HCT116 (cell line): ENCODE results near the gene BLNK. TPM values are rescaled to one million over a fixed set of nuclear protein-coding genes. Genes with fewer than 3 reads are reported as not detected.

Experiments
- ATAC-seq: fragments of 200-7000 bp; cut with Tn5 transposase; 2 replicates; pipeline ENCODE4 v1.9.1; 2020; ENCODE audit warnings: mild to moderate bottlenecking, moderate library complexity
- BruUV-seq: library from RNA; stranded (reverse); fragments of 400-500 nt; replicated peaks from 2 replicates; lab custom pipeline; 2021; lab: Mats Ljungman, UMichigan
- CTCF ChIA-PET: fragments of 300-600 bp; sonication (Branson Sonifier 250); formaldehyde crosslinking; loops from one replicate; lab custom pipeline; 2021; ENCODE audit warnings: antibody characterized with exemption; lab: Charles Lee
- POLR2A ChIA-PET: fragments of 300-600, 350-600 bp; sonication (Branson Sonifier 250); formaldehyde crosslinking; loops from one replicate; lab custom pipeline; 2021; ENCODE audit warnings: antibody characterized with exemption; lab: Charles Lee
- RAD21 ChIA-PET, 2 experiments: fragments of 300-600 bp; sonication (Branson Sonifier 250); formaldehyde crosslinking; loops; one replicate each; lab custom pipeline; 2023; ENCODE audit warnings: low total read pairs in 2 of 2; ENCODE audit not compliant: uncharacterized antibody in 2 of 2, unreplicated experiment in 2 of 2, low non-redundant PET in 1 of 2; lab: Charles Lee
- DNase-seq: peaks from one replicate; pipeline ENCODE4 v3.0.0-alpha.2; 2010; ENCODE audit warnings: low read depth, low spot score
- H2AFZ ChIP-seq: fragments of 200-600 bp; shearing (Covaris generic), sonication (generic); 2 replicates; pipeline ENCODE4 v1.6.1; 2017; ENCODE audit warnings: low read depth, mixed run types, mixed read lengths, antibody characterized with exemption, low read length; ENCODE audit not compliant: poor library complexity, severe bottlenecking
- H3K27ac ChIP-seq: 2 replicates; pipeline ENCODE4 v1.5.1; 2012; ENCODE audit warnings: low read depth, low read length
- H3K27me3 ChIP-seq: fragments of 200-600 bp; sonication (generic); 2 replicates; pipeline ENCODE4 v1.6.1; 2016; ENCODE audit warnings: mixed run types, low read length, mixed read lengths; ENCODE audit not compliant: insufficient read depth
- H3K36me3 ChIP-seq, 2 experiments: fragments of 200-500 bp in 1 of 2; fragments of 200-600 bp in 1 of 2; sonication (Bioruptor generic) in 1 of 2; sonication (generic) in 1 of 2; 2 replicates each; pipeline versions ENCODE4 v1.5.1 to v1.6.1; 2014 to 2016; ENCODE audit warnings: low read length in 2 of 2, inconsistent platforms in 1 of 2, mixed read lengths in 1 of 2, mixed run types in 1 of 2; ENCODE audit not compliant: insufficient read depth in 2 of 2, control insufficient read depth in 1 of 2
- H3K4me1 ChIP-seq, 2 experiments: fragments of 200-600 bp in 1 of 2; sonication (generic) in 1 of 2; 2 replicates each; pipeline versions ENCODE4 v1.5.1 to v1.6.1; 2012 to 2017; ENCODE audit warnings: low read length in 2 of 2, inconsistent platforms in 1 of 2, mild to moderate bottlenecking in 1 of 2, mixed read lengths in 1 of 2, mixed run types in 1 of 2, moderate library complexity in 1 of 2; ENCODE audit not compliant: insufficient read depth in 2 of 2, control insufficient read depth in 1 of 2
- H3K4me2 ChIP-seq: fragments of 200-600 bp; sonication (generic); 2 replicates; pipeline ENCODE4 v1.6.1; 2017; ENCODE audit warnings: mixed run types, low read length, mixed read lengths
- H3K4me3 ChIP-seq, 2 experiments: fragments of 200-600 bp in 1 of 2; sonication (generic) in 1 of 2; replicated peaks in 1 of 2; 2 replicates each; pipeline ENCODE4 v1.5.1; 2011 to 2016; ENCODE audit warnings: low read length in 2 of 2, control low read depth in 1 of 2, low read depth in 1 of 2, mild to moderate bottlenecking in 1 of 2, mixed read lengths in 1 of 2, mixed run types in 1 of 2
- H3K79me2 ChIP-seq: fragments of 200-600 bp; sonication (generic); 2 replicates; pipeline ENCODE4 v1.6.1; 2017; ENCODE audit warnings: mild to moderate bottlenecking, mixed run types, low read length, moderate library complexity, mixed read lengths; ENCODE audit not compliant: insufficient read depth
- H3K9ac ChIP-seq: fragments of 200-600 bp; sonication (generic); 2 replicates; pipeline ENCODE4 v1.6.1; 2016; ENCODE audit warnings: low read length, mixed read lengths
- H3K9me2 ChIP-seq: fragments of 200-600 bp; sonication (generic), shearing (Covaris generic); 2 replicates; pipeline ENCODE4 v1.6.1; 2017; ENCODE audit warnings: mixed run types, mild to moderate bottlenecking, moderate library complexity; ENCODE audit not compliant: insufficient read depth
- H3K9me3 ChIP-seq, 2 experiments: fragments of 200-500 bp in 1 of 2; fragments of 200-600 bp in 1 of 2; sonication (Bioruptor generic) in 1 of 2; sonication (generic) in 1 of 2; 2 replicates each; pipeline ENCODE4 v1.6.1; 2014 to 2017; ENCODE audit warnings: low read length in 2 of 2, mixed read lengths in 2 of 2, inconsistent platforms in 1 of 2, low read depth in 1 of 2, mild to moderate bottlenecking in 1 of 2, mixed run types in 1 of 2, moderate library complexity in 1 of 2; ENCODE audit not compliant: control insufficient read depth in 1 of 2, insufficient read depth in 1 of 2
- H4K20me1 ChIP-seq: fragments of 200-600 bp; sonication (generic), shearing (Covaris generic); 2 replicates; pipeline ENCODE4 v1.6.1; 2017; ENCODE audit warnings: mixed run types, mild to moderate bottlenecking, moderate library complexity; ENCODE audit not compliant: insufficient read depth
- CBX3 ChIP-seq: IDR thresholded peaks from 2 replicates; pipeline ENCODE4 v1.6.1; 2012; ENCODE audit warnings: low read depth
- CEBPB ChIP-seq: IDR thresholded peaks from 2 replicates; pipeline ENCODE4 v1.6.1; 2012; ENCODE audit warnings: low read depth
- CTCF ChIP-seq, 3 experiments: fragments of 200-600 bp in 1 of 3; sonication (generic) in 1 of 3; IDR thresholded peaks in 2 of 3; conservative IDR thresholded peaks in 1 of 3; 2 replicates each; pipeline ENCODE4 v1.5.1; 2012 to 2017; ENCODE audit warnings: low read depth in 2 of 3, low read length in 2 of 3, antibody characterized with exemption in 1 of 3, borderline replicate concordance in 1 of 3, control low read depth in 1 of 3, mild to moderate bottlenecking in 1 of 3, mixed read lengths in 1 of 3, mixed run types in 1 of 3, moderate library complexity in 1 of 3; ENCODE audit not compliant: insufficient read depth in 1 of 3
- EGR1 ChIP-seq: IDR thresholded peaks from 2 replicates; pipeline ENCODE4 v1.6.1; 2012; ENCODE audit warnings: low read depth
- ELF1 ChIP-seq: IDR thresholded peaks from 2 replicates; pipeline ENCODE4 v1.6.1; 2012; ENCODE audit warnings: low read depth, borderline replicate concordance
- EZH2 ChIP-seq: fragments of 200-600 bp; sonication (generic); IDR thresholded peaks from 2 replicates; pipeline ENCODE4 v1.6.1; 2017; ENCODE audit warnings: antibody characterized with exemption, mixed run types
- FOSL1 ChIP-seq: IDR thresholded peaks from 2 replicates; pipeline ENCODE4 v1.6.1; 2012; ENCODE audit warnings: low read depth
- POLR2A ChIP-seq: IDR thresholded peaks from 2 replicates; pipeline ENCODE4 v1.7.0; 2011; ENCODE audit warnings: borderline replicate concordance; ENCODE audit not compliant: insufficient read depth, insufficient read length; ENCODE audit errors: extremely low read depth
- POLR2AphosphoS5 ChIP-seq: IDR thresholded peaks from 2 replicates; pipeline ENCODE4 v1.6.1; 2011; ENCODE audit warnings: mild to moderate bottlenecking, low read depth, low read length, moderate library complexity
- RAD21 ChIP-seq: IDR thresholded peaks from 2 replicates; pipeline ENCODE4 v1.6.1; 2012; ENCODE audit warnings: low read depth, mild to moderate bottlenecking
- SIN3A ChIP-seq: IDR thresholded peaks from 2 replicates; pipeline ENCODE4 v1.6.1; 2012; ENCODE audit warnings: low read depth
- SP1 ChIP-seq: IDR thresholded peaks from 2 replicates; pipeline ENCODE4 v1.6.1; 2012; ENCODE audit warnings: low read depth
- YY1 ChIP-seq: IDR thresholded peaks from 2 replicates; pipeline ENCODE4 v1.6.1; 2011; ENCODE audit warnings: low read length, low read depth, moderate library complexity, mild to moderate bottlenecking; ENCODE audit not compliant: insufficient replicate concordance; ENCODE audit errors: extremely low read depth
- ZNF274 ChIP-seq: fragments of 200-500 bp; sonication (Bioruptor generic); IDR thresholded peaks from 2 replicates; pipeline ENCODE4 v1.6.1; 2014; ENCODE audit warnings: mild to moderate bottlenecking, low read depth, low read length, inconsistent platforms
- intact Hi-C: fragments of 100-400 bp; cut with micrococcal nuclease; formaldehyde crosslinking; loops from 2 replicates; pipeline ENCODE4 v1.10.0; 2022
- total RNA-seq: library from RNA; stranded (reverse); gene quantifications from one replicate; pipeline ENCODE4 v1.2.1, GENCODE V29; 2021; ENCODE audit not compliant: unreplicated experiment
- TF ChIP-seq, protein P1 (sequence below): IDR thresholded peaks from 2 replicates; pipeline ENCODE4 v1.6.1; 2012

The BLNK gene
- total RNA-seq, 1 experiment from 2014 or later = 0.59 TPM

GRCh38 chr10:96279191-96279641 is 7.8 kb upstream of the BLNK start (continued):
- TF ChIP-seq CTCF (IDR thresholded peaks at IDR 0.05 in 2 of 3, conservative IDR thresholded peaks at IDR 0.05 in 1 of 3; ENCODE audit: borderline replicate concordance in 1 of 3, insufficient read depth in 1 of 3, low read depth in 2 of 3, low read length in 2 of 3) = no peak
- no peak for TF ChIP-seq CBX3
- TF ChIP-seq ZNF274 = no peak
- no peak for TF ChIP-seq FOSL1
- TF ChIP-seq ELF1 = no peak
- no peak for TF ChIP-seq POLR2AphosphoS5
- no peak for TF ChIP-seq CEBPB
- no peak for TF ChIP-seq POLR2A

DNA sequence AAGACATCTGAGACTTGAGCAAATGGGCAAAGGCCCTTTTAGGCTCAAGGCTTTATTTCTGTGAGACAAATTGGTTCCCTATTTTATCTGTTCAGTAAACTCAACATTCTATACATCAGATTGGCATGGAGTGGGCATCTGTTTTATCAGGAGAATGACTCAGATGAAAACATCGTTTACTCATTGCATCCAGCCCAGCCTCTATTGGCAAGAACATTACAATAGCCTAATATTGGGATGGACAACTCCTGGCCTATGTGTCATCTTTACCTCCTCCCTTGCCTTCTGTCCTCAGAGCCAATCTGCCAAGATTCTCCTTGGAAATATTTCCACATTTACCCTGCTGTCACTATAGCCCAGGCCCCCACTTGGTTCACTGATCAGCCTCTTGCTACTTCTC is 5.5 kb upstream of the BLNK start:
- Histone ChIP-seq H3K9me3 (no peaks in the 10 kb centered on the region), H3K27me3 (no peaks in the 10 kb centered on the region), H3K4me3 (no peak overlapping the region), H3K36me3 (no peaks in the 10 kb centered on the region), H2AFZ (no peak overlapping the region), H4K20me1 (no peaks in the 10 kb centered on the region), H3K9me2 (no peaks in the 10 kb centered on the region), H3K27ac (no peak overlapping the region), H3K4me1 (peaks cover 0 to 7% of the 10 kb centered on the region in 2 experiments; a peak in 2 of 4 replicates), H3K9ac (no peak overlapping the region), H3K4me2 (no peak overlapping the region), H3K79me2 (no peaks in the 10 kb centered on the region)
- TF ChIP-seq RAD21 = no peak
- TF ChIP-seq EZH2 = no peak
- TF ChIP-seq, protein P1, sequence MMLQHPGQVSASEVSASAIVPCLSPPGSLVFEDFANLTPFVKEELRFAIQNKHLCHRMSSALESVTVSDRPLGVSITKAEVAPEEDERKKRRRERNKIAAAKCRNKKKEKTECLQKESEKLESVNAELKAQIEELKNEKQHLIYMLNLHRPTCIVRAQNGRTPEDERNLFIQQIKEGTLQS = no peak
- no peak for TF ChIP-seq YY1
- no peak for TF ChIP-seq EGR1
- no peak for TF ChIP-seq SIN3A
- no peak for TF ChIP-seq SP1
- POLR2A ChIA-PET = no interaction called here
- no TSS peak for BruUV-seq
- CTCF ChIA-PET = no interaction called here
- RAD21 ChIA-PET = no interaction called here
- intact Hi-C loops = no loop called here
- no peak for ATAC-seq
- DNase-seq = no peak
